ENCODE data around the gene PMAIP1.

DNA sequence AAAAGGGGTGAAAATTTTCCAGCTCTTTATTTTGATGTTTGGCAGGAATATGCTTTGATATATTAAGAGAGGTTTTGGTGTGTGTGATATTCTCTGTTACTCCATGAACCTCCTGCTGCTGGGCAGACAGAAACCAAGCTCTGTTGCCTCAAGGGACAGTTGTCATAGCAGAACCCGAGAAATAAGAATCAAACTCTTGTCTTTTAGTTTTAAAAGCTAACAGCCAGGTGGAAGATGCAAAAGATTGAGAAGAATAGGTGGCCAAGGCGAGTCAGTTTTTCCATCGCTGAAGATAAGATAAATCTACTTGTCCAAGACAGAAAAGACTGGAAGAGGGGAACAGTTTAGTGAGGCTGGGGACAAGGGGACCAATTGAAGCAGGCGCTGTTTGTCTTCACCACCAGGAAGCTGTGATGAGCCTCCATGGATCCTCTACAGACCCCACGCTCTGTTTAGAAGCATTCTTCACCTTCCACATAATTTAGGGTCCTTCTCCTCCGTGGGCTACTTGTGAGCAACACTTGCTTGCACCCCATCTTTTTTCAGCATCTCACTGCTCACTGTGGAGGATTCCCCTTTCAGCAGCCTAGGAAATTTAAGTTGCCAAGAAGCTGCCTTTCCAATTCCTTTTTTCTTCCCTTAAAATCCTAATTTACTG, 23.9 kb downstream of the PMAIP1 start:
- TF ChIP-seq, protein P1, sequence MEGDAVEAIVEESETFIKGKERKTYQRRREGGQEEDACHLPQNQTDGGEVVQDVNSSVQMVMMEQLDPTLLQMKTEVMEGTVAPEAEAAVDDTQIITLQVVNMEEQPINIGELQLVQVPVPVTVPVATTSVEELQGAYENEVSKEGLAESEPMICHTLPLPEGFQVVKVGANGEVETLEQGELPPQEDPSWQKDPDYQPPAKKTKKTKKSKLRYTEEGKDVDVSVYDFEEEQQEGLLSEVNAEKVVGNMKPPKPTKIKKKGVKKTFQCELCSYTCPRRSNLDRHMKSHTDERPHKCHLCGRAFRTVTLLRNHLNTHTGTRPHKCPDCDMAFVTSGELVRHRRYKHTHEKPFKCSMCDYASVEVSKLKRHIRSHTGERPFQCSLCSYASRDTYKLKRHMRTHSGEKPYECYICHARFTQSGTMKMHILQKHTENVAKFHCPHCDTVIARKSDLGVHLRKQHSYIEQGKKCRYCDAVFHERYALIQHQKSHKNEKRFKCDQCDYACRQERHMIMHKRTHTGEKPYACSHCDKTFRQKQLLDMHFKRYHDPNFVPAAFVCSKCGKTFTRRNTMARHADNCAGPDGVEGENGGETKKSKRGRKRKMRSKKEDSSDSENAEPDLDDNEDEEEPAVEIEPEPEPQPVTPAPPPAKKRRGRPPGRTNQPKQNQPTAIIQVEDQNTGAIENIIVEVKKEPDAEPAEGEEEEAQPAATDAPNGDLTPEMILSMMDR (optimal IDR thresholded peaks at IDR 0.05 in 1 of 3, IDR thresholded peaks at IDR 0.05 in 1 of 3, conservative IDR thresholded peaks at IDR 0.05 in 1 of 3; ENCODE audit: extremely low read depth in 1 of 3, insufficient read depth in 2 of 3, low read length in 3 of 3): no peak
- no peak for TF ChIP-seq EZH2 (IDR thresholded peaks at IDR 0.05; ENCODE audit: low read length)
